H4 (cell line): ENCODE measurements around the gene ARSJ. TPM values are rescaled to one million over a fixed set of nuclear protein-coding genes. Genes with fewer than 3 reads are reported as not detected.

Experiments used
- DNase-seq: peaks from one replicate; pipeline ENCODE4 v3.0.0-alpha.2; 2015; ENCODE audit warnings: low spot score
- total RNA-seq: library from RNA; depleted of rRNA; stranded (reverse); fragments of >200 nt; shearing (Covaris generic); gene quantifications from 2 replicates; pipeline ENCODE4 v1.2.3, GENCODE V29; 2014

ARSJ gene
- total RNA-seq, 1 experiment from 2014 or later: 21.4 TPM

DNA sequence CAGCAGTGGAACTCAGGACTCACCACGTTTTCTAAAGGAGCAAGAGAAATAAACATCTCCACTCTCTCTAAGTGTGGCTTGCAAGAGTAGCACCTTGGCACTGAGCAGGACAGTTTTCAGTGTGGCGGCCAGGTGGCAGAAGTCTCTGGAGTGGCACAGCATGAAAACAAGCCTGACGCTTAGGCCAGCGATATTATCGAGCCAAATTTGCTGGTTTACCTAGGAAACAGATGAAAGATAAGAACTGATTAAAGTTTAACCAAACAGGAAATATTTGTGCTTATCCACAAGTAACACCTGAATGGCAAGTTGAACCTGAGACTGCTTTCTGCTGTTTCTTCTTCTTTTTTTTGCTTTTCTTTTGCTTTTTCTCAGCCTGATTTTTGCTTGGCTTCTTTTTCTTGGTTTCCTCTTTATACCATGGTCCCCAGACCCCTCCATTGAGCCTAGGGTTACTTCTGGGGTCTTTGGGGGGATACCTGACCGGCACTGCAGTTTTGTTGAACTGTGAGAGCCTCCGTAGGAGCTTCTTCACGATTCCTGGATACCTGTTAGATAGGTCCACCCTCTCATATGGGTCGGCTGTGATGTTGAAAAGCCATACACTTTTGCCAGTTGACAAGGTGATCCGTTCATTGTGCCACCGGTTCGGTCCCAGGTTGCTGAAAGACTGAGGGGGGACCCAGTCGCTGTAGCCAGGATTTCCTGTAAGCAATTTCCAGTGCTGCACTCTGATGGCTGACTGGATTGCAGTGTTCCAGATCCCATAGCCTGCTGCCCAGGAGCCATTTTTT is 77.3 kb downstream of the ARSJ start:
- no peak for DNase-seq

- DNase-seq: no peak
These were observed 80.0 kb downstream of the ARSJ start for GRCh38 chr4:113899271-113900070.

DNA sequence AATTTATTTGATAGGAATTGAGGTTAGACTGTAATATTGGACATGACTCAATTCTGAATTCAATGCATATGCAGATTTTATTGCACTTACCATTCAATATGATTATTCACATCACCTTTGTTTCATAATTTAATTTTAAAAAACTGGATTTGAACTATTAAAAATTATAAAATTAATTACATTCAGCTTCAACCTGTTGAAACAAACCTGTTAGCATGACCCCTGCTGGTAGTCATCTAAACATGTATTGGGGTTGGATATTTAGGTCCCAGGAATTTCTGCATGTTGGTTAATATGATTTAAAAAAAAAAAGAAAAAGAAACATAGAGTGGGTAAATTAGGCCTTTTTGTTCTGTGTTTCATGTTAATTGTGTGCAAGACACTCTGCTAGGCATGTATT is 85.9 kb downstream of the ARSJ start:
- DNase-seq: no peak

DNA sequence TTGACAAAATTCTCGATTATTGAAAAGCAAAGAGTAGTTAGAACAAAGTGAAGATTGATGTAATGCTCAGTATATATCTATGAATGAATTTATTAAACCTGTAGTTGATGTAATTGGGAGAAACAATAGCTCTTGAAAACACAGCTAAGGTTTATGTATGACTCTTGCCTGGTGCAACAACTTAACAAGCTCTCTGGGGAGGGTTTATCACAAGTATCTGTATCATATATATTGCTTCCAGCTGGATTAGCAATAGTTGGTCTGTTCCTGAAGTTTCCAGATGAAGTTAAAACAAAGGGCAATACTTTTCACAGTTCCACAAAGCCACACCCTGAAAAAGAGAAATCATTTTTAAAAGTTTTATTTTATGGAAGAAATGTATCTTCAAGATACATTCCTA is 91.4 kb downstream of the ARSJ start:
- DNase-seq: no peak

DNA sequence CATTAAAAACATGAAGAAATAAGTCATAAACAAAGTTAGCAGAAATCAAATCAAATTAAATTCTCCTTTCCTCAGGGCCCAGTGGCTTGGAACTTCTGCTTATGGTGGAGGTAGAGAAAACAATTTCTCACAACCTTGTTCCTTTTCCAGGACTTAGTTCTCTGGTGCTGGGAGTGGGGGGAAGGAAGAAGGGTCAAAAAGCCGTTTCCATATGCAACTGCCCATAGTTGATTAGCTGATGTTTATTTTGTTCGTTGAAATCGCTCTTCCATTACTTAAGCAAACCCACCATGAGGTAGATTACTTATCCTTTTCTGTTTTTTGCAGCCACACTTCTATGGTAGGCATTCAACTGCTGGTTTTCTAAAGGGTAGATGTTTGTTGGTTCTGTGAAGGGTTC is 94.2 kb downstream of the ARSJ start:
- no peak for DNase-seq

- DNase-seq: no peak
These were observed 94.8 kb downstream of the ARSJ start for GRCh38 chr4:113884655-113885054.

DNA sequence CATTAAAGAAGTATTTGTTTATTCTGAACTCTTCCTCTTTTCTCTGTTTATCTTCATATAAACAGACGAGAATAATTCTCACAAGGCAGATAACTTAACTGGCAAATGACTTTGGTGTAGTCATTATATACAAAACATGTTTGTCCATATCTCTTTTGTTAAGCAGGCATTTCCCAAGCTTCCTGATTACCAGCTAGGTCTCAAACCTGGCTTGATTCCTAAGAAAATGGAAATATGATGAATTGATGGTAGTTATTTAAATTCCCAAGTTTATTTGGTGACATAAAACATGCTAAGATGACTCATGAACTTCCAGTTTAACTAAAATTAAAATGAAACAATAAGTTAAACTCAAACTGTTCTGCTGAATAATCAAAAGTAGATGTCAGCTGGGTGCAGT is 96.8 kb downstream of the ARSJ start:
- no peak for DNase-seq

GRCh38 chr4:113881256-113881655 is 98.2 kb downstream of the ARSJ start:
- no peak for DNase-seq

DNA sequence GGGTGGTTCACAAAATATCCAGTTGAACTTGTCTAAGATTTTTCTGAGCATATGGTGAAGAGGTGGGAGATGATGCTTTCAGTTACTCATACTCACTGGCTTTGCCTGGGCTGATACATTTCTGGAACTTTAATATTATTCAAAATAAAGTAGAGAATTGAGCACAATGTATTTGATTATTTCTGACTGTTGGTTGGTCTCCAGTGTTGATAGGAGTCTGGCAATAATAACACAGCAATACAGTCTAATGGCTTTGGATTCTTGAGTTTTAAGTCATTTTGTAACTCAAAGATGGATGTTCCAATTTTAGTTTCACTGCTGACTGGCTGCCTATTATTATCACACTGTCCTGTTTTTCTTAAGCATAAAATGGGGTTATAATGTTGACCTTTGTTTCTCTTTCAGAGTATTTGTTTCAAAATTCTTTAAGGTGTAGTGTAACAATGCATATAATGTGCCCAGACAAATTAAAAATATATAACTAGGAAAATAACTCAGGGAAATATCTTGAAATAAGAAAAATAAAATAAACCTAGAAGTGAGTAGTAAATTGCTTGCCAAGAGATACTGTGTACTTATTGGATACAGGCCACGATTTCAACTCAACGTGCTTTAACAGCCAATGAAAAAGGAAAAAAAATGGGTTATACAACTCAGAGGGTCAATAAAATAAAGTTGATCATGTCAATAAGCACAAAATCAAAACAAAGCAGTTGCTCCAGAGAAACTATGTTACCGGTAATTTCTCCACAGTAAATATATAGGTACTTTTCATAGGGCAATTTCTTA is 99.0 kb downstream of the ARSJ start:
- DNase-seq: no peak

DNA sequence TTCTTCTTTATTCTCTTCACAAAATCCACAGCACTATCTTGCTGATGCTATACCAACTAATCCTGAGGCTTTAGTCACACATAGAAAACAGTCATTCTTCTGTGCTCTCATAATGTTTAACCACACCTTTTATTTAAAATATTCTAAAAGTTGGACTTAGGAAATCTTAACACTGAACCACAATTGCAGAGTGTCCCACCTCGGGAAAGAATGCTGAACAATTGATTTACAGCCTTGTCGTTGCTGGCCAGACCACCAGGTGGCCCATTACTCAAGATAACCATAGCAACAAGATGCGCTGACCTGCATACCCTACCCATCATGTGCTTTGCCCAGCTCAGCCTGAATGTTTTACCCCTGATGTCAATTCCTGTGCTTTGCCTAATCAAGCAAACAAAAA is 100.8 kb downstream of the ARSJ start:
- DNase-seq: peak; percentile 33

- DNase-seq: no peak
These were observed 105.0 kb downstream of the ARSJ start for GRCh38 chr4:113874480-113874879.

DNA sequence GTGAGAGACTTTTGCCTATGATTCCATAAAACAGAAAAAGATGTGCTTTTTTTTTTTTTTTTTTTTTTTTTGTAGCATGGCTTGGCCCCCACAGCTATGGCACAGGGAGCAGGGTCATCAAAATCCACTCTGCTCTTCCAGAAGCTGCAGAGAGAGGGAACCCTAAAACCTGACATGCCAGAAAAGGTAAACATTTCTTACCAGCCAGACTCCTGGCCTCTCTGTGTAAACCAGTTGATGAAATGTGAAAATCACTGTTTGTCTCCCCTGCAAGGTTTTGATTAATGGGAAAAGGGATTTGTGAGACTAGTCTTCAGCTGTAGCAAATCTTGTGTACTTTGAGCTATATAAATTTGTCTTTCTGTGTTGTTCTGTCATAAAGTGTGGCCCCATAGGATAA is 105.9 kb downstream of the ARSJ start:
- no peak for DNase-seq

- DNase-seq: no peak
These were observed 106.8 kb downstream of the ARSJ start for GRCh38 chr4:113872426-113873260.

DNA sequence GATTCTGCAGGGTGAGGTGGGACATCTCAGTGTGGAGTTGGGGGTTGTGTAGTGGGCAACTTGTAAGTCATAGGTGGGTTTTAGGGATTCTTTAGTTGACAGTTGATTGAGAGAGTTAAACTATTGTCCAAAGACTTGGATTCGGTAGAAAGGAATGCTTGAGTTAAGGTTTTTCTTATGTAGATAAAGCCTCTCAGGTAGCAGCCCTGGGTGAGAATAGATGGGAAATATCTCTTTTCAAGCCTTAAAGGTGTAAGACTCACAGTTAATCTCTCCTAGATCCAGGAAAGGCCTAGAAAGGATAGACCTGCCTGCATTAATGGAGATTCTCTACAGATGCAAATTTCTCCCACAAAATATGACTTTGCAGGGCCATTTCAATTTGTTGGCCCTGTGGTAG is 108.4 kb downstream of the ARSJ start:
- DNase-seq: no peak

DNA sequence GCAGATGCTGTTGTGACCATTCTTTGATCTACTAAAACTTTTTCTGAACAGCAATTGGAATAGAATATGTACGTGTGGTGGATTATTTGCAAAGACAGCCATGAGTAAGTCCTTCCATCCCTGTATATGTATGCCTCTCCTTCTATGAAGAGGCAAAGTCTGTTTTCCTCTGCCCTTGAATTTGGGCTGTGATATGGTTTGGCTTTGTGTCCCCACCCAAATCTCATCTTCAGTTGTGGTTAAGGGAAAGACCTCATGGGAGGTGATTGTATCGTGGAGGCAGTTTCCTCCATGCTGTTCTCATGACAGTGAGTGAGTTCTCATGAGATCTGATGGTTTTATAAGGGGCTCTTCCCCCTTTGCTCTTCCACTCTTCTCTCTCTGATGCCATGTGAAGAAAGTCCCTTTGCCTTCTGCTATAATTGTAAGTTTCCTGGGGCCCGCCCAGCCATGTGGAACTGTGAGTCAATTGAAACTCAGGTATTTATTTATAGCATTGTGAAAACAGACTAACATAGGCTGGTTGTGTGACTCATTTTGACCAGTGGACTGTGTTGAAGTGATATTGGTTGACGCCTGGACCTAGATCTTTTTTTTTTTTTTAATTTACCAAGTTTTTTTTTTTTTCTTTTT is 109.6 kb downstream of the ARSJ start:
- peak; percentile 21 for DNase-seq

- DNase-seq: no peak
These were observed 112.8 kb downstream of the ARSJ start for GRCh38 chr4:113866611-113867010.

DNA sequence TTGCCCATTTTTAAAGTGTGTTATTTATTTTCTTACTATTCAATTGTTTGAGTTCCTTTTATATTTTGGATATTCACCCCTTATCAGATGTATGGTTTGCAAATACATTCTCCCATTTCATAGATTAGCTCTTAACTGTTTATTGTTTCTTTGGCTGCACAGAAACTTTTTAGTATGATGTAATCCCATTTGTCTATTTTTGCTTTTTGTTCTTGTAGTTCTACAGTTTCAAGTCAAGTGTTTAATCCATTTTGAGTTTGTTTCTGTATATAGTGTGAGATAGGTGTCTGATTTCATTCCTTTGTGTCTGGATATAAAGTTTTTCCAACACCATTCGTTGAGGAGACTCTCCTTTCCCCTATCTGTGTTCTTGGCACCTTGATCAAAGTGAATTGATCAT is 120.5 kb downstream of the ARSJ start:
- DNase-seq: no peak

- no peak for DNase-seq
These were observed 127.6 kb downstream of the ARSJ start for GRCh38 chr4:113851816-113852215.
